GM21526 (cell line): Measurements from ENCODE around the gene USF1.

Source experiments
- ATAC-seq: cut with Tn5 transposase; IDR thresholded peaks from one replicate; pipeline ENCODE4 v1.9.1; 2021; ENCODE audit warnings: moderate library complexity; ENCODE audit not compliant: unreplicated experiment, low FRiP score

The USF1 gene, protein sequence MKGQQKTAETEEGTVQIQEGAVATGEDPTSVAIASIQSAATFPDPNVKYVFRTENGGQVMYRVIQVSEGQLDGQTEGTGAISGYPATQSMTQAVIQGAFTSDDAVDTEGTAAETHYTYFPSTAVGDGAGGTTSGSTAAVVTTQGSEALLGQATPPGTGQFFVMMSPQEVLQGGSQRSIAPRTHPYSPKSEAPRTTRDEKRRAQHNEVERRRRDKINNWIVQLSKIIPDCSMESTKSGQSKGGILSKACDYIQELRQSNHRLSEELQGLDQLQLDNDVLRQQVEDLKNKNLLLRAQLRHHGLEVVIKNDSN

DNA sequence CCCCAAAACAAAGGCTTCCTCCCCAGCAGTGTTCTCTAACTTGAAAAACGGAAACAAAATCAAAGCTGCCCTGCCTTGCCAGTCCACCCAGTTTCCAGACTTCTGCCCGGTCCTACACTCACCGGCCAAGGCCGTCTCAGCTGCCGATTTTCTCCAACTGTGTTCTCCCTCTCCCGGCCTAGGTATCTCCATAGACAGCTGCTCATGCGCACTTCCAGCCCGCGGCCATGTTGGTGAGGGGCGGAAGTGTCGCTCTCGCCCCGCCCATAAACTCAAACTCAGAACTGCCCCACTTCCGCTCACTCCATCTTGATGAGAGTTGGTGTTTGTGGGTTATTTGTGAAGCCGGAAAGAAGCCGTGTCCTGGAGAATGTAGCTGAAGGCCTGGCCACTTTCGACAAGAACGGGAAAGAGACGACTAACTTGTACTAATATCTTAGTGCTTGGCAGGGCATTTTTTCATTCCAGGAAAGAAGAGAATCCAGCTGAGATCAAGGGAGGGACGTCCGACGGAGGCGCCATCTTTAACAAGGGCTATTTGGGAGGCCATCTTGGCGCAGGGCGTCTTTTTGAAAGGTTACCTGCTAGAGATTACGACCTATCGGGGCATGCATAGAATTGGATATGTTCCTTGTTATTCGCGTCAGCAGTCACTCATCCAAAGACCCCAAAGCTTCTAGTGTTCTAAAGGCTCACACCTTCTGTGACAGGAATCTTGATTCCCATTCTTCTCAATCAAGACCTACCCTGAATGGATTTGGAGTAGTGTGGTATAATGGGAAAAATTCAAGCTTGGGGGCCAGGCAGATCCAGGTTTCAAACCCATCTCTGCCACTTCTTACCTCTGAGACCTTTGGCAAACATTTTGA lies at the start of gene USF1:
Gene USF1, minus strand, starts transcription at position 242 of the 869 bp plus-strand sequence. CDS start 2,702 bp downstream, outside the sequence.
- ATAC-seq: peak; percentile 46

- no peak for ATAC-seq
Measured at GRCh38 chr1:161095230-161095629, 49.5 kb upstream of the USF1 start.

- no peak for ATAC-seq
Measured at GRCh38 chr1:161094481-161094880, 48.7 kb upstream of the USF1 start.

DNA sequence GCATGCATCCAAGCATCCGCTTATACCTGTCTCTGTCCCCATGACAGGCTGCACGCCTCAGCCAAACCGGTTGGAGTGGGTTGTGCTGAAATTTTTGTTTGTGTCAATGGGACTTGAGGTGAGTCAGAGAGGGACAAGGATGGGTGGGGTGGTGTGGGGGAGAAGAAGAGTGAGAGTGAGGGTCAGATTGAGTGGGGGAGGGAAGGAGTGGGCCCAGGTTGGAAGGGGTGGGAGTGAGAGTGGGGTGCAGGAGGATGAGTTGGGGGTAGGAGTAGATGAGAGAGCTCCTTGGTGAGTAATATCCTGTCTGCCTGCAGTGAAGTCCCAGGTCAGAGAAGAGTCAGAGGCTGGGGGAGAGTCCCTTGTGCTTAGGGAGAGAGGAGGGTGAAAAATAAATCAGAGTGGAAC lies 46.8 kb upstream of the USF1 start:
- no peak for ATAC-seq

- no peak for ATAC-seq
Measured at GRCh38 chr1:161091796-161092507, 46.2 kb upstream of the USF1 start.

GRCh38 chr1:161091093-161091492 lies 45.3 kb upstream of the USF1 start:
- ATAC-seq: no peak

DNA sequence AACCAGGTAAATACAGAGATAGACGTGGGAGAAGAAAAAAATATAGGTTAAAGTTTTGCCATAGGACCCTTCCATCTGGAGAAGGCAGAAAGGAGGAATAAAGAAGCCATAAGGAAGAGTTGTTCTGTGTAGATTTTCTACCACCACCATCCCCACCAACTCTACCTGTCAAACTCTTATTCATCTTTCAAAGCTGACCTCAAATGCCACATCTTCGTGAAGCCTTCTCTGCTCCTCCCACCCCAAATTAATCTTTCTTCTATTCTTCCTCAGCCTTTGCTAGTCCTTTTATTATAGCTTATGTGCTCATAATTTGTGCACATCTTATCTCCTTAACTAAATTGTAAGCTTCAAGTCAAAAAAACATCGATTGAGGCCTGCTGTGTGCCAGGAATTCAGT lies 44.8 kb upstream of the USF1 start:
- ATAC-seq: no peak

DNA sequence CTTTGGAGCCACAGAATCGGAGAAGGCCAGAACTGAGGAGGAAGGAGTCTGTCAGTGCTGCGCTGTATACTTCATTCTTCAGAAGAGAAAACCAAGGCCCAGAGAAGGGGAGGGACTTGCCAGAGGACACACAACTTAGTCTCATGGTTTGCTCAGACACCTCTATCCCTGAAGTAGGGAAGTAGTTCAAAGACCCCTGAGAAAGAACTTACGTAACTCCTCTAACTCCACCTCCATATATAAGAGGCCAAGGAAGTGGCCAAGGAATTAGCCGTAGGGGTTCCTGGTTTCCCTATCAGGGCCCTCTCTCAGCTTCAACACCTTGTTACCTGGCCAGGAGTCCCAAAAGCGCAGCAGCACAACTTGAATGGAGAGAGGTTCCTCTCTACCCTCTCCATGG lies 44.2 kb upstream of the USF1 start:
- ATAC-seq: no peak

DNA sequence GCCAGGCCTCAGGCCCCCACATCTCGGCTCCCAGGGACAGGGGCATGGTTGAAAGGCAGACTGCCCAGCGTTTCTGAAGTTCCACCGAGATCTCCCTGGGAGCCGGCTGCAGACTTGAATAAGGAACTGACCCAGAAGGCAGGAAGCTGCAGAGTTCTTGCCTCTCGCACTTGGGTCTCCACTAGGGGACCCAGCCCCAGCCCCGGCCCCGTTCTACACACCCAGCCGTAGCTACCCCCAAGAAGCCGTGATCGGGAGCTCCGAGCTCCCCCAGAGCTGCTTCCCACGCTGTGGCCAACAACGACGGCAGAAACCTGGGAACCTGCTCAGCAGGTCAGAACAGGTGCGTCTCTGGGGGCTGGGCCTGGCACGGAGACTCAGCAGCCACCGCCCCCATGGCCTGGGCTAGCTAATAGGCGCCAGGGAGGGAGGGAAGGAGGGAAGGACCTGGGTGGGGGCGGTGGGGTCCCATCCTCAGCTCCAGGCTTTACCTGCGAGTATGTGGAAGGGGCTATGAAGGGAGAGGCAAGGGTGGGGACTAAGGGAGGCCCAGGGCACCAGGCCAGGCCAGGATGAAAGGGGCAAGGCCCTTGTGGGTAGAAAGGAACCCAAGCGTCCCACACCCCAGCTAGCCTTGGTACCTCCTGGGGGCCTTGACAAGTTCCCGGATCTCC lies 43.6 kb upstream of the USF1 start, which contains the start of gene NECTIN4:
Gene NECTIN4, minus strand, starts transcription at position 308 of the 674 bp plus-strand sequence. Its CDS starts 262 bp downstream, at position 46.
- ATAC-seq: no peak

DNA sequence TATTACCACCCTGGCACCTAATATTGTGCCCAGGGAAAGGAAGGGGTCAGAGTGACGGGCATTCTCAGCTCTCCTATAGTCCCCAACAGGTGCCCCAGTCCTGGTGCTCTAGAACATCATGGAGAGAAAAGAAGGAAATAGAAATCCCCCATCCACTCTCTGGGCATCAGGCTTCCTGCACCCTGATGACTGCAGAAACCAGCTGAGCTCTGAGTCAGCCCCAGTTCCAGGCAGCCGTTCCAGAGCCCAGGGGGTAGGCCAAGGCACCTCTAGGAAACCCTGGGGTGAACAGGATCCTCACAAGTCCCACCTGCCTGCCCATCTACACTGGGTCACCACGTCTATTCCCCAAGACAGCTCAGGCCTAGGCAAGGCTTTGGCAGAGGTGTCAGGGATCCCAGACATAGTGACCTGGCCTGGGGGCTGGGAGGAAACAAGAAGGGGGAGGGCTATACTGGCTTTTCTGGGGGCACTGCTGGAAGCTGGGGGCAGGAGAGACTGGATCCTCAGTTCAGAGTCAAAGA lies 42.9 kb upstream of the USF1 start:
- ATAC-seq: no peak

GRCh38 chr1:161086457-161086856 lies 40.7 kb upstream of the USF1 start:
- ATAC-seq: no peak

GRCh38 chr1:161085165-161085564 lies 39.4 kb upstream of the USF1 start:
- ATAC-seq: no peak

GRCh38 chr1:161084597-161084988 lies 38.8 kb upstream of the USF1 start:
- ATAC-seq: no peak

GRCh38 chr1:161083748-161084596 lies 38.2 kb upstream of the USF1 start:
- no peak for ATAC-seq

GRCh38 chr1:161082996-161083747 lies 37.4 kb upstream of the USF1 start:
- ATAC-seq: no peak

- no peak for ATAC-seq
Measured at GRCh38 chr1:161082483-161082882, 36.7 kb upstream of the USF1 start.

DNA sequence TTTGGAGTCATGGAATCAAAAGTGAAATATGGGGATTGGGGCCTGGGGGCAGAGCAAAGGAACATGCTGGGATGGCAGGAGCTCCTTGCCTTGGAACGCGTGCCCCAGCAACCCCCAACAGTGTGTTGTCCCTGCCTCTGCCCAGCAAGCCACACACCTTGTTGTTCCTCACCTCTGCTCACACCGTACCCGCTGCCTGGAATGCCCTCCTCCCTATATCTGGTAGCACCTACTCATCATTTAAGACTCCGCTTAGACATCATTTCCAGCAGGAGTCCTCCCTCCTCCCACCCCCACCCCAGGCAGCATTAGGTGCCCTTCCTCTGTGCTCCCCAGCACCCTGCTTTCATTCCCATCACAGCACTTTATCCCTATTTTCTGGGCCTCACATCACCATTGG lies 35.7 kb upstream of the USF1 start:
- no peak for ATAC-seq
